ENCODE data around the gene NRSN2.

Gene NRSN2

GRCh38 chr20:362271-363254 is 15.7 kb downstream of the NRSN2 start:
- DNase-seq (ENCODE audit: extremely low read depth, low read depth) = no peak
- TF ChIP-seq CTCF (IDR thresholded peaks at IDR 0.05; ENCODE audit: low read depth, low read length) = peak; percentile 24

DNA sequence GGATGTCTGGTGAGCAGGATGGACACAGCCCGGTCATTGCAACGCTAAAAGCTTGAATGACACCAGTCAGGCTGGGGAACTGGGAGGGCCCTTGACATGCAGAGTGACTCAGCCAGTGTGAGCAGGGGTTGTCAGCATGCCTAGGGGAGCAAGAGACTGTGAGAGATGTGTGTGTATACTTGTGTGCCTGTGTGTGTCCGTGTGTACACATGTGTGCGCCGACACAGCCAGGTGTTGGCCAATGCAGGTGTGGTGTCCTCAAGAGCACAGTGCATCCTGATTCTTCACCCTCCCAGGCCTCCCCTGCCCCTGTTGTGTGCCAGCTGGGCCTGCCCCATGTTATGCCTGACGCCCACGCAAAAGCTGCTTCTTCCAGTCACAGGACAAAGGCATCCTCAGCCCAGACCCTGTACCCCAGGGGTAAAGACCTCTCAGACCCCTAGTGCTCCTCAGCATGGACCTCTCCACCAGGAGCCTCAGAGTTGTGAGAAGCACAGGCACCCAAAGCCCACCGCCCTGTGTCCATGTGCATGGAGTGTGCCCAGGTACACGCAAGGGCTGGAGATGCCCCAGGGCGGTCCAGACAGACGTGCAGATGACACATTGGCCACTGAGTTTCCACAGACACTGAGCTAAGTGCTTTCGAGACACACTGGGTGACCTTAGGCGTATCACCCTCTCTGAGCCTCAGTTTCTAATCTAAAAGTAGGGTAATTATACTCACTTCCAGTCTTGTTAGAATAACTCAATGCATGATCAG is 16.6 kb downstream of the NRSN2 start:
- no peak for DNase-seq (ENCODE audit: extremely low read depth, low read depth)
- TF ChIP-seq CTCF (IDR thresholded peaks at IDR 0.05; ENCODE audit: low read depth, low read length) = no peak

GRCh38 chr20:364905-365794 is 18.2 kb downstream of the NRSN2 start:
- no peak for TF ChIP-seq CTCF (IDR thresholded peaks at IDR 0.05; ENCODE audit: low read depth, low read length)
- no peak for DNase-seq (ENCODE audit: extremely low read depth, low read depth)

- TF ChIP-seq CTCF (IDR thresholded peaks at IDR 0.05; ENCODE audit: low read depth, low read length) = no peak
- no peak for DNase-seq (ENCODE audit: extremely low read depth, low read depth)
Measured at GRCh38 chr20:366041-366718, 19.3 kb downstream of the NRSN2 start.

- no peak for DNase-seq (ENCODE audit: extremely low read depth, low read depth)
- no peak for TF ChIP-seq CTCF (IDR thresholded peaks at IDR 0.05; ENCODE audit: low read depth, low read length)
Measured at GRCh38 chr20:366719-367485, 20.0 kb downstream of the NRSN2 start.

DNA sequence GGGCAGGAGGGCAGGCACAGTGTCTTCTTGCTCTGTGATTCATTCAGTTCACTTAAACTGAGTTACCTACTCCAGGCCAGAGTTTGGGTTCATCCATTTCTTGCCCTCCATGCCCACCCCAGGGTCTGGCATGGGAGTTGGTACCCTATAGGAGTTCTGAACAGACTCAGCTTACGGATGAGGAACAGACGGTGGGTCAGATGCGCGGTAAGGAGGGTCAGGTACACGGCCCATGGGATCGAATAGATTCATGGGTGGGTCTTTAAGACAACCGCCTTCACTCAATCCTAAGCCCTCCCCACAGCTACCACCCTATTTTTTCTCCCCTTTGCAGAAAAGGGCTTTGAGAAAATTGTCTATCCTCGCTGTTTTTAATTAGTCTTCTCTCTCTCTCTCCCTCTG is 20.6 kb downstream of the NRSN2 start:
- no peak for DNase-seq (ENCODE audit: extremely low read depth, low read depth)
- TF ChIP-seq CTCF (IDR thresholded peaks at IDR 0.05; ENCODE audit: low read depth, low read length) = no peak

All from AG09319 (cell line).